Stimulated activated CD4-positive, alpha-beta T cell treated with anti-CD3 and anti-CD28 coated beads, Interleukin-4, amount 100 ng/mL, for 24 hours (primary cell): ENCODE measurements around the gene GGA2.
"Not testable (repeated sequence)": the region's sequence is repeated elsewhere in the genome, so short reads cannot be mapped to it uniquely, and the experiment has no call there.

ENCODE experiments used
- DNase-seq: peaks from one replicate; pipeline ENCODE4 v3.0.0-alpha.2; 2020

Gene GGA2

DNA sequence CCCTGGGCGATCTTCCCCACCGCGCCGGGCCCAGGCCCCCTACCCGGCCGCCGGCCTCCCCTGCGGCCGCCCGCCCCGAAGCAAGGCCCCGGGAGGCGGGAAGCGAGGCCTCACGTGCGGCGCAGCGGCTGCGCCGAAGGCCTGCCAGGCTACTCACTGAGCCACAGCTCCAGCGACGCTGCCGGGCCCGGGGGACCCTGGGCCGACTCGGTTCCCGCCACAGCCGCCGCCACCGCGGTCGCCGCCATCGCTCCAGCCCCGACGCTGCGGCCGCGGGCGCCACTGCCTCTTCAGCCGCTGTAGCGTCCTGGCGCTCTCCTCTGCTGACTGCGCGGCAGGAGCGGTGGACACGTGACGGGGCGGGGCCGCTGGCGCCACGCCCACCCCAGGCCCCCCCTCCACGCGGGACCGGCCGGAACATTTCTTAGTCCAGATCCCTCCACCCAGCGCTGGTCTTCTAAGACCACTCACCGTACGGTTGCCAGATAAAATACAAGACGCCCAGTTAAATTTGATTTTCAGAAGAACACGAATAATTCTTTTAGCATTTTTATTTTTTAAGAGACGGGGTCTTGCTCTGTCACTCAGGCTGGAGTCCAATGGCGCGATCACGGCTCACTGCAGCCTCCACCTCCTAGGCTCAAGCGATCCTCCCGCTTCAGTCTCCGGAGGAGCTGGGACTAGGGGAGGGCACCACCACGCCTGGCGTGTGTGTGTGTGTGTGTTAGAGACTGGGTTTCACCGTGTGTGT is at the start of gene GGA2:
Gene GGA2, minus strand, starts transcription at position 331 of the 751 bp plus-strand sequence. Its CDS starts 83 bp downstream, at position 248.
- peak; percentile 81 for DNase-seq

- DNase-seq: peak; percentile 19
These were observed 47.7 kb upstream of the GGA2 start for GRCh38 chr16:23557779-23558702.

GRCh38 chr16:23556881-23557778 is 46.8 kb upstream of the GGA2 start, which contains the start of the genes EARS2 and UBFD1:
Gene EARS2 (minus strand): TSS chr16:23557350. CDS start chr16:23557343, 7 bp downstream.
Gene UBFD1 (plus strand): TSS chr16:23557727. CDS start chr16:23557743, 16 bp downstream.
- DNase-seq: peak; percentile 99

DNA sequence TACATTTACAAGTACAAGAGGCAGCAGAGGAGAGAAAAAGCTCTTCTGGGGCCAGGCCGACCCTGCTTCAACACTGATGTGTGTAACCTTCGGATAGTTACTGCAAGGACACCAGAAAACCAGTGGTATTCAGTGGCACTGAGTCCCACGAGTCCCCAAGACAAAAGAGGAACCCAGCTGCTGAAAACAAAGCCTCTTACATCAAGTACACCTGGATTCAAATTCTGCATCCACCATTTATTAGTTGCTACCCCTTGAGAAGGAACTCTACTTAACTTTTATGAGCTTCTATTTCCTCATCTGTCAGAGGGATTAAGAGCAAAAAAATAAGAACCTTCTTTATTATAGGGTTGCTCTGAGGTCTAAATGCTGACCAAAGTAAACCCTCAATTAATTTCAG is 44.2 kb upstream of the GGA2 start:
- DNase-seq: no peak

- DNase-seq: no peak
These were observed 41.9 kb upstream of the GGA2 start for GRCh38 chr16:23552161-23552560.

DNA sequence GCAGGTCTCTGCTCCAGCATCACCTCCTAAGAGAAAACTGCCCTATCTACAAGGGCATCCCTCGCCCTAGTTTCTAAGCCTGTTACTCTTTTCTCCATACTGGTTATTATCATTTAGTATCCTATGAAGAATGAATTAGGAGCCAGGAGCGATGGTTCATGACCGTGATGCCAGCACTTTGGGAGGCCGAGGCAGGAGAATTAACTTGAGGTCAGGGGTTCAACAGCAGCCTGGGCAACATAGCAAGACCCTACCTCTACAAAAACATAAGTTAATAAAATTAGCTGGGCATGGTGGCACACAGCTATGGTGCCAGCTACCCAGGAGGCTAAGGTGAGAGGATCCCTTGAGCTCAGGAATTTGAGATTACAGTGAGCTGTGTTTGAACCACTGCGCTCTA is 39.6 kb upstream of the GGA2 start:
- no peak for DNase-seq

- DNase-seq: no peak
These were observed 34.1 kb upstream of the GGA2 start for GRCh38 chr16:23544436-23544835.

- DNase-seq: not testable (repeated sequence)
These were observed 30.5 kb upstream of the GGA2 start for GRCh38 chr16:23540817-23541178.

DNA sequence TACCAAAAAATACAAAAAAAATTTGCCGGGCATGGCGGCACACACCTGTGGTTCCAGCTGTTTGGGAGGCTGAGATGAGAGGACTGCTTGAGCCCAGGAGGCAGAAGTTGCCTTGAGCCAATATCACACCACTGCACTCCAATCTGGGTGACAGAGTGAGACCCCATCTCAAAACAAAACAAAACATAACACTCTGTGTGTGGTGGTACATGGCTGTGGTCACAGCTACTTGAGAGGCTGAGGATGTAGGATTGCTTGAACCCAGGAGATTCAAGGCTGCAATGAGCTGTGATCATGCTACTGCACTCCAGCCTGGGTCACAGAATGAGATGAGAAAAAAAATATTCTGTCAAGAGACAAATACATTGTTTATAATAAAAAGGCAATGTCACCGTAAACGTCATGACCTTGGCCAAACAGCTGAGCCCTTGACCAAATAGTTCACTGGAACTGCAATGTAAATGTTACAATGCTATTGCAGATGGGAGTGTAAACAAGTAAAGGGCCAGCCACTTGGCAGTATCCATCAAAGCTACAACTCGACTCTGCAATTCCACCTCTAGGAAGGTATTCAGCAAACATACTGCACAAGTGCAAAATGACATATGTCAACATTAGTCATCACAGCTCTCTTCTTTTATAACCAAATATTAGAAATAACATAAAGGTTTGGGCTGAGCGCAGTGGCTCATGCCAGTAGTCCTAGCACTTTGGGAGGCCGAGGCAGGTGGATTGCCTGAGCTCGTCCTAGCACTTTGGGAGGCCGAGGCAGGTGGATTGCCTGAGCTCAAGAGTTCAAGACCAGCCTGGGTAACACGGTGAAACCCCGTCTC is 29.9 kb upstream of the GGA2 start:
- DNase-seq: no peak

- no peak for DNase-seq
These were observed 28.6 kb upstream of the GGA2 start for GRCh38 chr16:23538919-23539278.

- DNase-seq: no peak
These were observed 27.1 kb upstream of the GGA2 start for GRCh38 chr16:23537390-23537789.

DNA sequence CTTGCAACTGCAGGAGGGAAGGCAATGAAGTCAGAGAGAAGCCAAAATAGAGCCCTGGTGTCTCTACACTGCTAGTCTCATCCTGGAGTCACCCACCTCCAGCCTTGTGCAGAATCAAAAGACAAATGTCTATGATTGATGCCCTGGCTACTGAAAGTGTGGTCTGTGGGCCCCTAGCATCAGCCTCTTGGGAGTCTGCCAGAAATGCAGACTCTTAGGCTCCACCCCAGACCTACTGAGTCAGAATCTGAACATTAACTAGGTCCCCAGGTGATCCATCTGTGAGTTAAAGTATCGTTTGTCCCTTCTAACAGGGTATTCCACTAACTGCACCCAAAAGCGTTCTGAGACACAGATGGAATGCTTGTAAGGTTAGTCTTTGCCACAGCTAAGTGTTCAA is 25.6 kb upstream of the GGA2 start:
- no peak for DNase-seq

- DNase-seq: no peak
These were observed 24.9 kb upstream of the GGA2 start for GRCh38 chr16:23534868-23535860.

DNA sequence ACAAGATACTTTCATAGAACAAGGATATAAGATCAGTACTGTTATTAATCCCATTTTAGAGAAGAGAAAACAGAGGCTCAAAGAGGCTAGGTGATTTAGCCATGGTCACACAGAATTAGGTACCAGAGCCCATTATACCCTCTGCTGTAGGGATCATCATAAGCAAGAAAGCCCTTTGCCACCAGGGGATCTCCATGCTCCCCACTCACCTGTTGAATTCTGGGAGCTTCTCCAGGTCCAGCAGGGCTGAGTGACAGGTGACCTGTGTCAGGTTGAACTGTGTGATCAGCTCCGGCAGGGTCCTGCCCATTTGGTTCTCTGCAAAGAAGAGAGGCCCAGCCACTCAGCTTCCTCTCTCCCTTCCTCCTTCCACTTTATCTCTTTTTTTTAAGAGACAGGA is 22.2 kb upstream of the GGA2 start:
- DNase-seq: no peak

DNA sequence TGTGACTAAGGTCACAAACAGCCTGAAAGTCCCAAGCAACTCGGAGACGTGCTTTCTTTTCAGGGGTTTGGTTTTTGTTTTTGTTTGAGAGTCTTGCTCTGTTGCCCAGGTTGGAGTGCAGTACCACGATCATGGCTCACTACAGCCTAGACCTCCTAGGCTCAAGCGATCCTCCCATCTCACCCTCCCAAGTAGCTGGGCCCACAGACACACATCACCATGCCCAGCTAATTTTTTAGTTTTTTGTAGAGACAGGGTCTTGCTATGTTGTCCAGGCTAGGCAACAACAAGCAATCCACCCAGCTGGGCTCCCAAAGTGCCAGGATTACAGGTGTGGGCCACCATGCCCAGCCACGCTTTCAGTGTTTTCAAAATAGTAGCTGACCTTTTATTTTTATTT is 19.8 kb upstream of the GGA2 start:
- no peak for DNase-seq

- no peak for DNase-seq
These were observed 18.5 kb upstream of the GGA2 start for GRCh38 chr16:23528644-23529310.

- no peak for DNase-seq
These were observed 17.8 kb upstream of the GGA2 start for GRCh38 chr16:23527961-23528643.

GRCh38 chr16:23524886-23525285 is 14.6 kb upstream of the GGA2 start:
- DNase-seq: no peak

GRCh38 chr16:23523876-23524385 is 13.6 kb upstream of the GGA2 start:
- DNase-seq: no peak
